GM19328 (cell line): ENCODE results near the gene HSPB2.
"Not testable (repeated sequence)": the region's sequence is repeated elsewhere in the genome, so short reads cannot be mapped to it uniquely, and the experiment has no call there.

Experiments
- ATAC-seq: cut with Tn5 transposase; IDR thresholded peaks from one replicate; pipeline ENCODE4 v1.9.1; 2021; ENCODE audit warnings: mild to moderate bottlenecking, moderate library complexity; ENCODE audit not compliant: unreplicated experiment

HSPB2 gene

DNA sequence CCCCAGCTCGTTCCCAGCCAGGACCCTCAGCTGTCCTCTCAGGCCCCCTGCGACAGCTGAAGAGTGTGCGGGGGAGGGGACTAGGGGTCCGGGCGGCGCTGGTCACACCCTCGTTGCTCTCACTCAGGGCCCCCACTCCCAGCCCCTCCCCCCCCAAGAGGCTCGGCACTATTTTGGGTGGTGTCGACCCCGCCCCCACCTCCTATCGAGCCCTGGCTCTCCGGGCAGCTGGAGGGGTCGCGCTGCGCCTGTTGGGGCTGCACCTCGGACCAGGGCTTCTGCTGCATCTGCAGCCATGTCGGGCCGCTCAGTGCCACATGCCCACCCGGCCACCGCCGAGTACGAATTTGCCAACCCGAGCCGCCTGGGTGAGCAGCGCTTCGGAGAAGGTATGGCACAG, at the start of gene HSPB2:
Gene HSPB2 (plus strand): TSS at position 200 of the 400 bp plus-strand sequence. CDS start 96 bp downstream, at position 296.
- ATAC-seq, result no peak

GRCh38 chr11:111870113-111870512, 42.4 kb upstream of the HSPB2 start:
- ATAC-seq, result no peak

GRCh38 chr11:111870522-111870885, 42.0 kb upstream of the HSPB2 start:
- no peak for ATAC-seq

DNA sequence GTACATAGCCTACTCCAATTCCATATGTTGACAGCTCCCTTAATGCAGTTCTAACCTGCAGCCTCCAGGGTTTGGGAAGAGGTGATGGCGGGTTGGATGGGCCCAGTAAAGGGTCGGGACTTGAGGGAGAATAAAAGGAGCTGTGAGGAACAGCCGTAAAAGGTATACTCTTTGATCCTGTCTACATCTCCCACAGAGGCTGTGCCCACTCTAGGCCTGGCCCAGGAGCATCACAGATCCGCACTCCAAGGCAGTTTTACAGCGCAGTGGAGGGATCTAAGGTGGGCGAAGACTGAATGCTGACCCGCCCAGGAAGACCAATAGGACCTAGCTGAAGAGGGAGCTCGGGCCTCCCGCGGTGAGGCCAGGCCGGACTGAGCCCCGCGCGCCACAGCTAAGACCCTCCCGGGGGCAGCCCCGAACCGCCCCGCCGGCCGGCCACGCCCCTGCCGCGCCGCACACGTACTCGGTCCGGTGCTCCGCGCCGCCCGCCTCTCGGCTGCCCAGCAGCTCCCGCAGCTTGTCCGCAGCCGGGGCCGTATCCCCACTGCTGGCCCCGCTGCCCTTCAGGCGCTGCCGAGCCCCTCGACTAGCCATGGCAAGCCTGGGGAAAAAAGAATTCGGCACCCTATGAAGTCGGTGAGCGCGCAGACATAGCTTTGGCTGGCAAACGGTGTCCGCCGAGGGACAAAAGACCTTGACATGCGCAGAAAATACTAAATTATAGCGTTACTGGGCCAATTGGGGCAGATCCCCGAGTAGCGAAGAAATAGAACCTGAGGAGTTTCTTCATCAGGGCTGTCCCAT, 41.4 kb upstream of the HSPB2 start, which contains the start of gene ALG9:
Gene ALG9 (minus strand): TSS at position 696 of the 807 bp plus-strand sequence. CDS start 99 bp downstream, at position 597.
- peak; percentile 89 for ATAC-seq

GRCh38 chr11:111871693-111872161, 40.8 kb upstream of the HSPB2 start:
- no peak for ATAC-seq

DNA sequence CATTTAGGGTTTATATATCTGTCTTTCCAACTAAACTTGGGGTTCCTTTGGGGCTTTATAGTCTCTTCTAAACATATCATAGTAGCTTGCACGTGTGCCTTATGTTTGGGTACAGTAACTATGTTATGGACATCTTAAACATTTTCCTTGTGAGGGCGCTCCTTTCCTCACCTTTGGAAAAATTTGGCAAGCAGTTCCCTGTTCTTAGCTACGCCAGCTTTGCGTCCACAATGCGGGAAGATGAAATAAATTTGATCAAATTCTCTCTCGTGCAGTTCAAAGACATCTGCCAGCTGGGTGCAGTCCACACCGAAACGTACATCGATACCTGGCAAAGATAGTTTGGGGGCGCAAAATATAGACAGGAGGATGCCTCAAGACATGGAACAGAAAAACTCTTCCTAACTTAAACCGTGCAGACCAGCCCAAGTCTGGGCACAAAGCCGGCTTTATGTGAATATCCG, 34.1 kb upstream of the HSPB2 start:
- ATAC-seq, result no peak

- ATAC-seq, result peak; percentile 88
These were observed 33.5 kb upstream of the HSPB2 start, which contains the start of the genes CFAP68 and FDXACB1 for GRCh38 chr11:111878849-111879636. Gene CFAP68, plus strand, starts transcription at chr11:111879541. Its CDS starts 20 bp downstream, at chr11:111879561. Gene FDXACB1, minus strand, starts transcription at chr11:111879165. Its CDS starts 33 bp downstream, at chr11:111879132.

DNA sequence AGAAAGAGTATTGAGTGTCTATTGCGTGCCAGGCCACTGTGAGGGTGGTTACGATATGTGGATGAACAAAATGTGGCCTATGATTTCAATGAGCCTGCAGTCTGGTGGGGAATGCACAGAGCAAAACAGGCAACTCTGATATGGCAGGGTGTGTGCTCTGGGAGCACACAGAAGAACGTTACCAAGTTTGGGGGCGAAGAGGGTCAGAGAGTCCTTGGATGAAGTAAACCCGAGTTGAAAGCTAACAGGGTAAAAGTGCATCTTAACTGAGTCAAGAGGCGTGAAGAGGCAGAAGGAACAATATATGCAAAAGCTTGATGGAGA, 32.9 kb upstream of the HSPB2 start:
- no peak for ATAC-seq

DNA sequence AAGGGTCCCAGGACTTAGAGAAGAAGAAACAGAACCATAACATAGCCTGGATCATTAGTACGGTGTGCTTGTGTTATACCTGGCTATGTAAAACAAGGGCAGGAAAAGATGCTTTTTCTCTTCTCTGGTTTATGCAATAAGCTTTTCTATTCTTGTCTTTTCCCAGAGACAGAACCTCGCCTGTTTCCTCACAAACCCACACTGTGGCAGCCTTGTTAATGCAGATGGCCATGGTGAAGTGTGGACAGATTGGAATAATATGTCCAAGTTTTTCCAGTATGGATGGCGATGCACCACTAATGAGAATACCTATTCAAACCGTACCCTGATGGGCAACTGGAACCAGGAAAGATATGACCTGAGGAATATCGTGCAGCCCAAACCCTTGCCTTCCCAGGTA, 30.3 kb upstream of the HSPB2 start:
- ATAC-seq, result no peak

DNA sequence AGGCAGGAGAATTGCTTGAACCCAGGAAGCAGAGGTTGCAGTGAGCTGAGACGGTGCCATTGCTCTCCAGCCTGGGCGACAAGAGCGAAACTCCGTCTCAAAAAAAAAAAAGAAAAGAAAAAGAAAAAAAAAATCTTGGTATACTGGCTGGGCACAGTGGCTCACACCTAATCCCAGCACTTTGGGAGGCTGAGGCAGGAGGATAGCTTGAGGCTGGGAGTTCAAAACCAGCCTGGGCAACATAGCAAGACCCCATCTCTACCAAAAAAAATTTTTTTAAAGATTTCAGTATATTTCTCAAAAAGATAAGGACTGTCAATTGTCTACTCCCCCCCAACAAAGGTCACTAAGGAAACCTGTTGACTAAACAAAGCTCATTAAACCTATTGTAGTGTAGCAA, 27.5 kb upstream of the HSPB2 start:
- not testable (repeated sequence) for ATAC-seq

DNA sequence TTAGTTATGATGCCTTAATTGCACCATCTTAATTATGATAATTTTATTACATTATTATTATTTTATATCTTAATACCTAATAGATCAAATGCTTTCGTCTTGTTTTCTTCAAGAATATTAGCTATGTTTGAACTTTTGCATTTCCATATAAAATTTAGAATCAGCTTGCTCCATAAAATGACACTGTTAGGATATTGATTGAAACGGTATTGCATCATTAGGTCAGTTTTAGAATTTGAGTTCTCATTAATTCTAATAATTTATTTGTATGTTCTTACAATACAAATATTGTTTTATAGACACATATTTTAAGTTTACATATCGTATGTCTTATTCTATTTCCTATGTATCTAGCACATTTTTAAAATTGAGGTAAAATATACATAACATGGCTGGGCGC, 26.5 kb upstream of the HSPB2 start:
- ATAC-seq, result no peak

DNA sequence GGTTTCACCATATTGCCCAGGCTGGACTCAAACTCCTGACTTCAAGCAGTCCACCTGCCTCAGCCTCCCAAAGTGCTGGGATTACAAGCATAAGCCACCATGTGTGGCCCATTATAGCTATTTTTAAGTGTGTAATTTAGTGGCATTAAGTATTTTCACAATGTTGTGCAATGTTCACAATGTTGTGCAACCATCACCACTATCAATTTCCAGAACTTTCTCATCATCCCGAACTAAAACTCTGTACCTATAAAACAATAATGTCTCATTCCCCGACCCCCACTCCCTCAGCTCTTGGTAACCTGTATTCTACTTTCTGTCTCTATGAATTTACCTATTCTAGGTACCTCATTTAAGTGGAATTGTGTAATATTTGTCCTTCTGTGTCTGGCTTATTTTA, 25.7 kb upstream of the HSPB2 start:
- no peak for ATAC-seq

DNA sequence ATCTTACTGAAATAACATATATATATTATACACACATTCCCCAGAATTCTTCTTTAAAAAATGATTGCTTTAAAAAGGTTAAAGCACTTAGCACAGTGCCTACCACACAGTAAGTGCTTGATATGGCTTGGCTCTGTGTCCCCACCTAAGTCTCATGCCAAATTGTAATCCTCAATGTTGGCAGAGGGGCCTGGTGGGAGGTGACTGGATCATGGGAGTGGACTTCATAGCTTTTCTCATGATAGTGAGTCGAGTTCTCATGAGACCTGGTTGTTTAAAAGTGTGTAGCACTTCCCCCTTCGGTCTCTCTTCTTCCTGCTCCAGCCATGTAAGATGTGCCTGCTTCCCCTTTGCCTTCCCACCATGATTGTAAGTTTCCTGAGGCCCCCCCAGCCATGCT, 7.1 kb upstream of the HSPB2 start:
- no peak for ATAC-seq

DNA sequence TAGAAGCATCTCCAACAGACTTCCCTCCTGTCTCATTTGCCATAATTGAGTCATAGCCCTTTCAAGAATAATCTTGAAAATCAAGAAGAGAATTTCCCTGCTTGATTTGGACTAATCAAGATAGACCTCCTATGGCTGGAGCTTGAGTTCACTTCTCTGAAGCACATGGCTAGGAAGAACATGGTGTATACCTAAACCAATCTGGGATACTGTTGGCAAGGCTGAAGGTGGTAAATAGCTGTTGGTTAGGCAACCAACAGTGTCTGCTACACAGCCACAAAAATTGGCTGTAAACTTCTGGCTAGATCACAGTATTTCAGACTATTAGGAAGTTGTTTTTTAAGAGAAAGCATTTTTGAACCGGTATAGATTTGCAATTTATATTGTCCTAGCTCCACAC, 5.9 kb upstream of the HSPB2 start:
- no peak for ATAC-seq

- ATAC-seq, result no peak
These were observed 3.8 kb upstream of the HSPB2 start for GRCh38 chr11:111908639-111909305.

DNA sequence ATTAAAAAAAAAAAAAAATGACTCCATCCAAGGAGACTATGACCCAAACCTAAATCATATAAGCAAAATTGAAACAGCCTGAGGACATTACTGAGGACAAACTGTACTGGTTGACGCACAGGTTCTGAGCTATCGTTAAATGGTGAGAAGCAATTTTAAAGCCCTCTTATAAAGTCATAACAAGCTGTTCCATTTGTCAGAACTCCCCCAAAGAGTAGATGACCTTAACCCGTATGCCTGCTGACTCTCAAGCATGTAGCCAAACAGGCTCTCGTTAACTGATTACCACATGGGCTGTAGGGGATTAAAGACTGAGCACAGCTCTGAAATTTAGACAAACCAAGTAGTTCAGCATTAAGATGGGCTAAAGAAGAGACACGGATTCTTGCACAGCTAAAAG, 3.2 kb upstream of the HSPB2 start:
- ATAC-seq, result no peak

- no peak for ATAC-seq
These were observed 1.6 kb upstream of the HSPB2 start for GRCh38 chr11:111910676-111911562.

DNA sequence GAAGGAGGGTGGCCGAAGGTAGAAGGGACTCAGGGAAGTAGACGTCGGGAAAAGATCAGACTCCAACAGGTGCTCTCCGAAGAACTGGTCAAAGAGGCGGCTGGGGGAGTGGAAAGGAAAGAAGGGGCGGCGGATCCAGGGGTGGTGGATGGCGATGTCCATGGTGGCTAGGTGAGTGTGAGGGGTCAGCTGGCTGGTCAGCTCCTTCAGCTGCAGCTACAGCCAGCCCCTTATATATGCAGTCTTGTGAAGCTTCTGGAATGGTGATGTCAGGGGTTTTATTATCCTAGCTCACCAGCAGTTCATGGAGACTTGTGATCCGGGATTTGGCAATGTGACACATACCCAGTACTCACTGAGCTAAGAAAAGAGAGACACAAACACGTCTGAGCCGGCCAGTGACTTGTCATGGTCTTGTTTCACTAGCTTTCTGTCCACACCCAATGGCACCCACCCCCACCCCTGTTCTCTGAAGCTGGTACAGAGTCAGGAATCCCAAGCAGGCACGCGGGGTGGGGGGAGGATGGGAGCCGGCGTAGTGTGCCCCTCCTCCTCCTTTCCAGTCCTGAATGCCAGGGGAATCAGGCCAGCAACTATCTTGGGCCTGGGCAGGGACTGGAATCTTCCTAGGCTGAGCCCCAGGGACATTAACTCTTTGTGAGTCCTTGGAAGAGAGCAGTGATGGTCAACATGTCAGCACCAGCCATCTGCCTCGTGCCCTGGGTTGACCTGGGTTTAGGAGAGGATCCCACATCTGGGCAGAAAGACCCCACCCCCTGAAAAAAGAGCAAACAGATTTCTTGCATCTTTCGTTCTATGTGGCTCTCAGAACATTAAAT, 752 bp upstream of the HSPB2 start, which contains the start of gene CRYAB:
Gene CRYAB (minus strand): TSS at position 208 of the 839 bp plus-strand sequence. CDS start 46 bp downstream, at position 162.
- no peak for ATAC-seq
